MM.1S (cell line): Measurements from ENCODE around the gene MLC1.

Experiments
- DNase-seq: peaks from one replicate; pipeline ENCODE4 v3.0.0-alpha.2; 2015
- H2AFZ ChIP-seq: fragments of 300-600 bp; sonication (generic); 2 replicates; pipeline ENCODE4 v1.6.0; 2016; ENCODE audit warnings: antibody characterized with exemption, low read length
- H3F3A ChIP-seq: fragments of 300-600 bp; sonication (generic); 2 replicates; pipeline ENCODE4 v1.6.1; 2016; ENCODE audit warnings: mild to moderate bottlenecking, antibody characterized with exemption, low read length, moderate library complexity, mixed read lengths; ENCODE audit not compliant: insufficient read depth
- H3K27ac ChIP-seq: fragments of 300-600 bp; sonication (generic); 2 replicates; pipeline ENCODE4 v1.5.1; 2016; ENCODE audit warnings: mild to moderate bottlenecking, low read length
- H3K27me3 ChIP-seq: fragments of 300-600 bp; sonication (generic); replicated peaks from 2 replicates; pipeline ENCODE4 v1.6.0; 2016; ENCODE audit warnings: low read length; ENCODE audit not compliant: insufficient read depth
- H3K36me3 ChIP-seq: fragments of 300-600 bp; sonication (generic); replicated peaks from 2 replicates; pipeline ENCODE4 v1.6.1; 2016; ENCODE audit warnings: mild to moderate bottlenecking, low read length, mixed read lengths; ENCODE audit not compliant: insufficient read depth
- H3K4me1 ChIP-seq: fragments of 300-600 bp; sonication (generic); 2 replicates; pipeline ENCODE4 v1.6.1; 2016; ENCODE audit warnings: low read length, mixed read lengths
- H3K4me2 ChIP-seq: fragments of 300-600 bp; sonication (generic); 2 replicates; pipeline ENCODE4 v1.6.0; 2016; ENCODE audit warnings: low read depth, low read length
- H3K4me3 ChIP-seq: fragments of 300-600 bp; sonication (generic); 2 replicates; pipeline ENCODE4 v1.5.1; 2016; ENCODE audit warnings: low read length, mixed read lengths
- H3K79me2 ChIP-seq: fragments of 300-600 bp; sonication (generic); 2 replicates; pipeline ENCODE4 v1.6.1; 2016; ENCODE audit warnings: mixed run types, low read length, mixed read lengths
- H3K9ac ChIP-seq: fragments of 300-600 bp; sonication (generic); 2 replicates; pipeline ENCODE4 v1.6.1; 2016; ENCODE audit warnings: low read length, mixed read lengths
- H3K9me2 ChIP-seq: fragments of 300-600 bp; sonication (generic); replicated peaks from 2 replicates; pipeline ENCODE4 v1.6.1; 2016; ENCODE audit warnings: mild to moderate bottlenecking, low read length, mixed read lengths; ENCODE audit not compliant: insufficient read depth
- H3K9me3 ChIP-seq: fragments of 300-600 bp; sonication (generic); replicated peaks from 2 replicates; pipeline ENCODE4 v1.6.1; 2016; ENCODE audit warnings: mild to moderate bottlenecking, low read length, mixed read lengths; ENCODE audit not compliant: insufficient read depth
- H4K20me1 ChIP-seq: fragments of 300-600 bp; sonication (generic); 2 replicates; pipeline ENCODE4 v1.6.1; 2016; ENCODE audit warnings: mild to moderate bottlenecking, low read length, moderate library complexity, mixed read lengths; ENCODE audit not compliant: insufficient read depth
- EZH2 ChIP-seq: fragments of 300-600 bp; sonication (generic); optimal IDR thresholded peaks from 2 replicates; pipeline ENCODE3; 2017; ENCODE audit warnings: low read depth, mild to moderate bottlenecking, antibody characterized with exemption, low read length, mixed read lengths
- EZH2phosphoT487 ChIP-seq: fragments of 300-600 bp; sonication (generic); IDR thresholded peaks from 2 replicates; pipeline ENCODE4 v1.6.1; 2018; ENCODE audit warnings: antibody characterized with exemption, low read length
- TF ChIP-seq, protein P1 (sequence below): fragments of 300-600 bp; sonication (generic); IDR thresholded peaks from 2 replicates; pipeline ENCODE4 v1.5.1; 2016; ENCODE audit warnings: antibody characterized with exemption, low read length, mixed read lengths

Gene MLC1

DNA sequence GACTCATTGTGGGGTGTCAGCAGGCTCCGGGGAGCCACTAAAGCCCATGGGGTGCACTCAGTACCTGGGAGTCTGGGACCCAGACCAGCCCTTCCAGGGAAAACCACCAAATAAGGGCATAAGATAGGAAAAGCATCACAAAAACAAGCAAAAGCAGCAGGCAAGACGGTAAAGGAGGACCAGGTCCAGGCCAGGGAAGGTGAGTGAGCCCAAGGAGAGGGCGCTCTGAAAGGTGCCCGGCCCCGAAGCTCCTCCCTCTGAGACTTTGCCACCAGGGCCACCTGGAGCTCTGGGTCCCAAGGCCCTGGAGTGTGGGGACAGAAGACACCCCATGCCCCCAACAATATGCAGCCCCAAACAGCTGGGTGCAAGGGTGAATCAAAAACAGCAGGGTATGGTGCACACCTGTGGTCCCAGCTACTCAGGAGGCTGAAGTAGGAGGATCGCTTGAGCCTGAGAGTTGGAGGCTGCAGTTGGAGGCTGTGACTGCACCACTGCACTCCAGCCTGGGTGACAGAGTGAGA lies 67.5 kb downstream of the MLC1 start:
- Histone ChIP-seq H3K4me3 (no peak overlapping the region), H4K20me1 (no peaks in the 10 kb centered on the region), H3K27me3 (peaks cover 75% of the 10 kb centered on the region), H3K79me2 (no peaks in the 10 kb centered on the region), H3F3A (no peaks in the 10 kb centered on the region), H3K9me2 (no peaks in the 10 kb centered on the region), H3K27ac (no peak overlapping the region), H3K36me3 (no peaks in the 10 kb centered on the region), H3K4me1 (no peaks in the 10 kb centered on the region), H3K4me2 (no peak overlapping the region), H2AFZ (no peak overlapping the region), H3K9ac (no peak overlapping the region), H3K9me3 (no peaks in the 10 kb centered on the region)
- DNase-seq, result no peak
- TF ChIP-seq, protein P1, sequence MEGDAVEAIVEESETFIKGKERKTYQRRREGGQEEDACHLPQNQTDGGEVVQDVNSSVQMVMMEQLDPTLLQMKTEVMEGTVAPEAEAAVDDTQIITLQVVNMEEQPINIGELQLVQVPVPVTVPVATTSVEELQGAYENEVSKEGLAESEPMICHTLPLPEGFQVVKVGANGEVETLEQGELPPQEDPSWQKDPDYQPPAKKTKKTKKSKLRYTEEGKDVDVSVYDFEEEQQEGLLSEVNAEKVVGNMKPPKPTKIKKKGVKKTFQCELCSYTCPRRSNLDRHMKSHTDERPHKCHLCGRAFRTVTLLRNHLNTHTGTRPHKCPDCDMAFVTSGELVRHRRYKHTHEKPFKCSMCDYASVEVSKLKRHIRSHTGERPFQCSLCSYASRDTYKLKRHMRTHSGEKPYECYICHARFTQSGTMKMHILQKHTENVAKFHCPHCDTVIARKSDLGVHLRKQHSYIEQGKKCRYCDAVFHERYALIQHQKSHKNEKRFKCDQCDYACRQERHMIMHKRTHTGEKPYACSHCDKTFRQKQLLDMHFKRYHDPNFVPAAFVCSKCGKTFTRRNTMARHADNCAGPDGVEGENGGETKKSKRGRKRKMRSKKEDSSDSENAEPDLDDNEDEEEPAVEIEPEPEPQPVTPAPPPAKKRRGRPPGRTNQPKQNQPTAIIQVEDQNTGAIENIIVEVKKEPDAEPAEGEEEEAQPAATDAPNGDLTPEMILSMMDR, result no peak
- TF ChIP-seq EZH2phosphoT487, result no peak
- TF ChIP-seq EZH2, result no peak

DNA sequence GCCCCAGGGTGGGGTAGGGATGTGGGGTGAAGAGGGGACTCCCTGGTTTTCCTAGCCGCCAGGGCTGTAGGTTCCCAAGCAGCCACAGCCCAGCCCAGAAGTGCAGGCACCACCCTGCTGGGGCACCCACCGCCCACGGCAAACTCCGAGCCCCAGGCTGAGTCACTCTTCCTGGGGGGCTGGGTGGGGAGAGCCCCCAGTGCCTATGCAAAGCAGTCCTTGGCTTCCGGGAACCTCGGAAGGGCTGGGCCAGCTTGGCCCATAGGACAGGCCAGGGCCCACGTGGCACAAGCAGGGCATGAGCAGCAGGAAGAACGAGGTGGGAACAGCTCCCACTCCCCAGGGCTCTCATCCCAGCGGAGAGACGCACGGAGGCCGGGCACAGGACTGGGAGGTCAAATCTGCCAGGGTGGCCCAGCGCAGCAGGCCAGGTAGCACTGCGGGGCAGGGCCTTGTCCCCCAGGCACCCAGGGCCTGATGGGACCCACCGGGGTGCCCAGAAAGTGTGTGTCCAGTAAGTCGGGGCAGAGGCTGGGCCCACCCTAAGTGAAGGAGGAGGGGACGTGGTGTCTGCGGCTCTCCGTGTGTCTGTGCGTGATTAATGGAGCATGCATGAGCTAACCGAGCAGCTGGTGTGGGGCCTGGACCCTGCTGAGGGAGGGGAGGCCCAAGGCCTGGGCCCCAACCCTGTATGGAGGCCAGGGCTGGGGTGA lies 68.1 kb downstream of the MLC1 start:
- no peaks in the 10 kb centered on the region for H3K79me2 ChIP-seq
- no peak overlapping the region for H3K9ac ChIP-seq
- no peak overlapping the region for H3K27ac ChIP-seq
- peaks cover 75% of the 10 kb centered on the region for H3K27me3 ChIP-seq
- no peaks in the 10 kb centered on the region for H3K36me3 ChIP-seq
- no peaks in the 10 kb centered on the region for H3K9me3 ChIP-seq
- H3K9me2 ChIP-seq, result no peaks in the 10 kb centered on the region
- no peak overlapping the region for H3K4me2 ChIP-seq
- H3K4me1 ChIP-seq, result no peaks in the 10 kb centered on the region
- H3F3A ChIP-seq, result no peaks in the 10 kb centered on the region
- no peaks in the 10 kb centered on the region for H4K20me1 ChIP-seq
- TF ChIP-seq, protein P1, result no peak
- no peak for TF ChIP-seq EZH2
- TF ChIP-seq EZH2phosphoT487, result no peak
- no peak for DNase-seq
- H2AFZ ChIP-seq, result no peak overlapping the region
- no peak overlapping the region for H3K4me3 ChIP-seq

DNA sequence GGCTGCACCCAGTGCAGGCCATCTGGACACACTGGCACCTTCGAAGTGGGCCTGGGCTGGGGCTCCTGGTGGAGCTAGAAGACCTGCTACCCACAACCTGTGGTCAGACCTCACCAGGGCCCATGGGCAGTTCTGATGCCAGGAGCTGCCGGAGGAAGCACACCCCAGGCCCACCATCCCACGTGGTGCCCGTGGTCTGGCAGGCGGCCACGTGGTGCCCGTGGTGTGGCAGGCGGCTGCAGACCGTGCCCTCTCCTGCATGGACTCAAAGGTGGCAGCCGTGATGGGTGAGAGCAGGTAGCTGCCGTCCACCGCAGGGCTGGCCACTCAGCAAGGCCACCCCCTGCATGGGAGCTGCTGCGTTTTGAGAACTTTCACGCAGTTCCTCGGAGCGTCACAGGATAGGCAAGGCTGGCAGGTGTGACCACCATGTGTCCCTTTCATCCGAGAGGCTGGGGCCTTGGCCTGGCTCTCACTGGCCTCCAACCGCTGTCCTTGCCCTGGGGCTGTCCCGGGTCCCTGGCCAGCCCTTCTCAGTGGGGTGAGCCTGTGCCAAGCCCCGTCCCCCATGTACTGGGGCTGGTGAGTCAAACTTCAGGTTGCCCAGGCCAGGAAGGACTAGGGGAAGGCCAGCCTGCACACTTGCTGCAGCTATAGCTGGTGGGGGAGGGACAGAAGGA lies 68.8 kb downstream of the MLC1 start:
- no peak overlapping the region for H2AFZ ChIP-seq
- no peaks in the 10 kb centered on the region for H4K20me1 ChIP-seq
- no peak overlapping the region for H3K9ac ChIP-seq

More for the DNA sequence above, 68.8 kb downstream of the MLC1 start:
- Histone ChIP-seq H3K27ac (no peak overlapping the region), H3K79me2 (no peaks in the 10 kb centered on the region), H3K4me2 (no peak overlapping the region), H3K4me3 (no peak overlapping the region), H3F3A (no peaks in the 10 kb centered on the region), H3K36me3 (no peaks in the 10 kb centered on the region), H3K9me2 (no peaks in the 10 kb centered on the region), H3K27me3 (peaks cover 82% of the 10 kb centered on the region), H3K9me3 (no peaks in the 10 kb centered on the region), H3K4me1 (no peaks in the 10 kb centered on the region)
- no peak for DNase-seq
- TF ChIP-seq, protein P1, result no peak
- TF ChIP-seq EZH2phosphoT487, result no peak
- TF ChIP-seq EZH2, result no peak
